GM18858 (cell line): ENCODE measurements around the gene TNP1.

Source experiments
- ATAC-seq: cut with Tn5 transposase; IDR thresholded peaks from one replicate; pipeline ENCODE4 v1.9.1; 2021; ENCODE audit not compliant: unreplicated experiment

The TNP1 gene

DNA sequence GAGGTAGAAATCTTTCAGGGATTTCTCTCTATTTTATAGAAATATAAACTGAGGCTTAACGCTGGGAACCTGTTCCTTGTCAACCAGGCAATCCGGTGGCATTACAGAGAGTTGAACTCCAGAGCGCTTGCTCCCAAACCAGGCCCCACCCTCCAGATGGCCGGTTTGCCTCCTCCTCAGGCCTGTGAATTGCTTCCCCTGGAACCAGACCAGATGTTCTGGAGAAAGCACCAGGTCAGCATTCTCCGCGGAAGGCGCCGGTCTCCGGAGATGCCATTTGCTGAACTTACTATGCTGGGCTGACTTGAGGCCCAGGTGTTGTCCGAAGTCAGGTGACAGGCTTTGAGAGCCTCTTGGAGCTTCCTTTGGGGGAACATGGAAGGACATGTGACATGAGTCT, 17.2 kb downstream of the TNP1 start:
- no peak for ATAC-seq

DNA sequence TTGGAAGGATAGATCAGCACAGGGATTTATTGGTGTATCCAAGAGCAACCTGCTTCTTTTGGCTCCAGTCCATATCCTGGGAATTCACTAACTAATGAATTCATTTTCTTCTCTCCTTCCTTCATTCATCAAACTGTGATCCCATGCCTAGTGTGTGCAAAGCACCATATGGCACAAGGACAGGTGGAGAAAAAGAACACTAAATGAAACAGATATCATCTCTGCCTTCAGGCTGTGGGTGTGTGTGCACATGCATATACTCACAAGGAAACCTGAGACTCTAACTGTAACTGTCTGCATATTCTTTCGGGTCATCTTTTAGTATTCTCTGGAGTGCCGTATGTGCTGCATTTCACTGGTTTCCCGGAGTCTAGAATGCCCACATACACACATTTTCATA, 20.2 kb downstream of the TNP1 start:
- no peak for ATAC-seq

DNA sequence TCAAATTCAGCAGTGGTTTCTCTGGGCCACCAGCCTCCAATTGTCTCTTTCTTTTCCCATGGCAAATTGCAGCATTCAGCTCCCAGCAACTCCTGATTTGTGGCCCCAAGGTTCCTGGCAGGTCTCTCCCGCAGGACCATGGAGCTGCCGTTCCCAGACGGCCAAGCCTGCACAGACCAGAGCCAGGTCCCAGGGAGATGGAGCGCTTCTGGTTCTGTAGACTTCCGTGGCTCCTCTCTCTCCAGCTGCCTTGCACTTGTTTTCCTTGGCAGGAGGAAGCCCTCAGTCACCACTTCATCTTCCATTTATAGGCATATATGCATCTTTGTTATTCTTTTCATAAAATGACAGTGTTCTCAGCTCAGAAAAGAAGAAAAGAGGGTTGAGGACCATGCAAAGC, 21.7 kb downstream of the TNP1 start:
- no peak for ATAC-seq

- ATAC-seq: no peak
Observed at GRCh38 chr2:216837740-216838139, 22.1 kb downstream of the TNP1 start.

GRCh38 chr2:216833061-216833460, 26.8 kb downstream of the TNP1 start:
- ATAC-seq: no peak

DNA sequence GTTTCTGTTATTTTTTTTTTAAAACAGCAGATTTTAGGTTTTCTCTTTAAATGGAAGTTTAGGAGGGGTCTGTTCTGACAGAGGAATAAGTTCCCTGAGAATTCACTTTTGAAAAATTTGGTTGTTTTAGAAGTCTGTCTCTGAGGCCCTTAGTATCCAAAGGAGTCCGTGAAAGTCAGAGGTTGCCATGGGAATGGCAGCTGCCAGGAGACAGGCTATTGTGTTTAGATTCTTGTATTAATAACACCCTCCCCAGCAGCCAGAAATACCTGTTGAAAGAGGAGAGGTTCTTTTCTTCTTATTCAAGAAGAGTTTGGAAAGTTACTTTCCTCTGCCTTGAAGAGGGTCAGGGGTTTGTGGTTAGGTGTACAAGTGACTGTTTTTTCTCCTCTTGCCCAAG, 29.5 kb downstream of the TNP1 start:
- ATAC-seq: no peak

- no peak for ATAC-seq
Observed at GRCh38 chr2:216829533-216829932, 30.3 kb downstream of the TNP1 start.

DNA sequence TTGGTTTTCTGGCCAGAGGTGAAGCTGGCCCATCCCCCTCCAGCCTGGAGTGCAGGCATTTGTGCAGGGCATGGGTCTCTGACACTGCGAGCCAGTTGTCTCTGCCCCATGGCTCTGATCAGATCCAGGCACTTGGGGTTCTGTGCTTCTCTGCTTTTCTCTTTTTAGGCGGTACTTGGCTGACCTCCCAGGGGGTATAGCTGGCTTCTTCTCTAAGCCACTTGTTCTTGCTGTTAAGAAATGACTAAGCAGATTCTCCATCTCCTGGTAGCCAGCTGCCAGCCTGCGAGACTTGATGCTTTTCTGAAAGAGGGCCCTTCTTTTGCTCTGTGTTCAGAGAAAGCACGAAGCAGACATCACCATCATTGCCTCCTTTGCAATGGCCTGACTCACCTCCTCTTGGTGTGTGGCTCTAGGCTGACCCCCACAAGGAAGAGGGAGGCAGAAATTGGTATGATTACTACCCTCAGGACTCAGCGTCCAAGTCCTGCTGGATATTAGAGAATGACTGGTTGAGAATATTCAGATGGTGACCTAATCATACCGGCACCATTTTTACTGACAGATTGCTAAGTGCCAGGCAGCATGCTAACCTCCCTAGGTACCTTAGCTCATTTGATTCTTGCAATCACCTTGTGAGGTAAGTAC, 32.7 kb downstream of the TNP1 start:
- no peak for ATAC-seq

DNA sequence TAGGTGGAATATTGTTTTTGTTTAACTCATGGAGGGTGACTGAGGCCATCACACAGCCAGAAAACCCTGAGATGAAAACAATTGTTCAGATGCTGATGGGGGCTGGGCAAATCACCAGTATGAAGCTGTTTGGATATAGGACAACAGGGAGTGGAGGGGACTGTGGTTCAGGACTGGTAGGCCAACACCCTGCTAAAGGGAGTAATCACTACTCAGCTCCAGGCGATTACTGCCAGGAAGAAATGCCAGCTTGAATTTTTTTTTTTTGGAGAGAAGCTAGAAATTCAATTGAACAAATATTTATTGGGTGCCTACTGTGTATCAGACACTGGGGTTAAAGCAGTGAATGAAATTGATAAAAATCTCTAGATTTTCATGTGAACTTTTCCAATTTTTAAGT, 37.4 kb downstream of the TNP1 start:
- no peak for ATAC-seq

DNA sequence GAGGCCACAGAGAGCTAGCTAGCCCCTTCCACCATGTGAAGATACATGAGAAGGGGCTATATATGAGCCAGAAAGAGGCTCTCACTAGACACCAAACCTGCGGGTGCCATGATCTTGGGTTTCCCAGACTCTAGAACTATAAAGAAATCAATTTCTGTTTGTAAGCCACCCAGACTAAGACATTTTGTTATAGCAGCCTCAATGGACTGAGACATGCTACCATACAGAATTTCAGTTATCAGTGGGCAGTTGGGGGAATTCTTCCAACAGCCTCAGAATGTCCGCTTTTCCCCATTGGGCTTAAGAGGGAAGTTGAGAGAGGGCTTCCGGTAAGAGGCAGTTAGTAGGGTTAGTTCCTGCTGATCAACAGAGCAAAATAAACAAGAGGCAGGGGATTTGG, 39.2 kb downstream of the TNP1 start:
- ATAC-seq: no peak

DNA sequence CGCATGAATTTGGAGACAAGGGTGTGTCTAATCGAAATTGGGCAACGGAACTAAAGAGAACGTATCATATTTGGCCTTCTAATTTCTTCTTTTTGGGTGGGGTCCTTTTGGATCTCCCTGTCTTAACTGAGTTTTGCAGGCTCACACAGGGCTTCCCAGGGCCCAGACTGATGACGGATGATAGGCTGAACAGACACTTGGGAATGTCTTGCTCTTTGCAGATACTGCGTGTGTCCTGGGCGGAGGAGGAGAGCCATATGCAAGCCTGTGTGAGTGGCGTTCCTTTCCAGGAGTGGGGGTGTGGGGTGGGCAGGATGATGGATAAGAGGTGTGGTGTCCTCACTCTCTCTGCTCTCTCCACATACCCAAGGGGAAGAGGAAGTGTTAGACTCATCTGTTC, 40.1 kb downstream of the TNP1 start:
- ATAC-seq: no peak

DNA sequence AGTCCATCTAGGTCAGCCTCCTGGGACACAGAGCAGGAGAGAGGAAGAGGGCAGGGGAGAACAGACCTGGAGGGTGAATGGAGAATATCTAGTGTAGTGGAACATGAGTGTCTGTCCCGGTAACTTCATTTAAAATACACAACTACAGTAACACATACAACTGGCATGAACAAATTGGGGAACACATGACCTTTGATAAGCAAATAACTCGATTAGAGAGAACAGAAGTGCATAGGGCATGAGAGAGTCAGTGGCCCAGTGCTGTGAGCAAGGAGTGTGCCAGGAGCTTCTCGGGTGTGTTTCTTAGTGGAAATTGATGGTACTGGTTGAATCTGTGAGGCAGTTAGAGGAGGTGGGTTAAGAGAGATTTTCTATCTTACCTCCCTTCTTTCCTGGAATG, 40.8 kb downstream of the TNP1 start:
- ATAC-seq: no peak

DNA sequence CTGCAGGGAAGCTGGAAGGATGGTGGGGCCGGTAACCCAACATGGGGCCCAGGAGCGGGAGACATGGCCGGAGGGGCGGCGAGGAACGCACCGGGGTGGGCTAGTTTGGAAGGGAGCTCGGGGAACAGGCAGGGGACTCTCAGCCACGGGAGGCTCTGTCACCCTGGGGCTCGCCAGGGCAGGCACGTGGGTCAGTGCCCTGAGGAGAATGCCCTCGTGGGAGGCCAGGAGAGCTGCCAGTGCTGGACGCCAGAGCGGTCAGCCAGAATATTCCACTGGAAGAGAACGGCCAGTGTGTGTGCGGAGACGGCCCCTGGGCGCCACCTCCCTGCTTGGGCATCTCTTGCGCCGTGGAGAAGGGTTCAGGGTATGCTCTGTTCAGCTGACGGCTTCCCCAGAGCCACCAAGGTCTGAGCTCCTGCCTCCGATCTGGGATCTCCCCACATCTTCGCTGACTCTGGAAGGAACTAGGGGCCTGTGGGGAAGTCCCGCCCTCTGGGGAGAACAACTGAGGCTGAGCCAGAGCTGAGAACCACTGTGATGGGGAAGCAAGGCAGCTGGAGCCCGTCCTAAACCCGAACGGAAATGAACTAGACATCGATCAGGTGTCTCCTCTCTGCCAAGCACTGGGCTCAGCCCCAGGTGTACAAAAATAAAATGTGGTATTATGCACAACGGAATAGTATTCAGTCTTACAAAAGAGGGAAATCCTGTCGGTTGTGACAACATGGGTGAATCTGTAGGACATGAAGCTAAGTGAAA, 49.3 kb downstream of the TNP1 start:
- ATAC-seq: no peak
